ENCODE results near the gene ZNF566.
A peak's percentile ranks its signal among the peaks of the same experiment; 100 is the strongest.
"Not testable (repeated sequence)": the region's sequence is repeated elsewhere in the genome, so short reads cannot be mapped to it uniquely, and the experiment has no call there.

Gene ZNF566

GRCh38 chr19:36489118-36489919 lies at the start of gene ZNF566:
Gene ZNF566 (minus strand): TSS chr19:36489561. CDS start chr19:36476557, 13,004 bp downstream.
- DNase-seq (ENCODE audit: low read depth in 4 of 4, low spot score in 1 of 4), result peak; percentile 79 to 91 (median 84)

GRCh38 chr19:36528921-36529518 lies 39.7 kb upstream of the ZNF566 start:
- DNase-seq (ENCODE audit: low read depth in 4 of 4, low spot score in 1 of 4), result peak in 1 of 4 experiments; percentile 2

GRCh38 chr19:36528194-36528920 lies 39.0 kb upstream of the ZNF566 start, which contains the start of gene ZNF260:
Gene ZNF260 (minus strand): TSS chr19:36528271. CDS start chr19:36515238, 13,033 bp downstream.
- peak; percentile 87 to 96 (median 88) for DNase-seq (ENCODE audit: low read depth in 4 of 4, low spot score in 1 of 4)

- DNase-seq (ENCODE audit: low read depth in 4 of 4, low spot score in 1 of 4), result no peak
Observed at GRCh38 chr19:36527873-36528193, 38.5 kb upstream of the ZNF566 start.

GRCh38 chr19:36527341-36527740 lies 38.0 kb upstream of the ZNF566 start:
- no peak for DNase-seq (ENCODE audit: low read depth in 4 of 4, low spot score in 1 of 4)

- DNase-seq (ENCODE audit: low read depth in 4 of 4, low spot score in 1 of 4), result no peak
Observed at GRCh38 chr19:36526581-36526980, 37.2 kb upstream of the ZNF566 start.

GRCh38 chr19:36524617-36525016 lies 35.3 kb upstream of the ZNF566 start:
- no peak for DNase-seq (ENCODE audit: low read depth in 4 of 4, low spot score in 1 of 4)

- DNase-seq (ENCODE audit: low read depth in 4 of 4, low spot score in 1 of 4), result no peak
Observed at GRCh38 chr19:36514012-36514612, 24.8 kb upstream of the ZNF566 start.

- DNase-seq (ENCODE audit: low read depth in 4 of 4, low spot score in 1 of 4), result no peak
Observed at GRCh38 chr19:36508325-36508724, 19.0 kb upstream of the ZNF566 start.

GRCh38 chr19:36501973-36502372 lies 12.6 kb upstream of the ZNF566 start:
- no peak for DNase-seq (ENCODE audit: low read depth in 4 of 4, low spot score in 1 of 4)

- no peak for DNase-seq (ENCODE audit: low read depth in 4 of 4, low spot score in 1 of 4)
Observed at GRCh38 chr19:36497001-36497400, 7.6 kb upstream of the ZNF566 start.

- not testable (repeated sequence) for DNase-seq (ENCODE audit: low read depth in 4 of 4, low spot score in 1 of 4)
Observed at GRCh38 chr19:36492689-36493453, 3.5 kb upstream of the ZNF566 start.

GRCh38 chr19:36490846-36491245 lies 1.5 kb upstream of the ZNF566 start:
- not testable (repeated sequence) for DNase-seq (ENCODE audit: low read depth in 4 of 4, low spot score in 1 of 4)

GRCh38 chr19:36489920-36490415 lies 607 bp upstream of the ZNF566 start:
- peak; percentile 36 to 54 (median 44) for DNase-seq (ENCODE audit: low read depth in 4 of 4, low spot score in 1 of 4)

- DNase-seq (ENCODE audit: low read depth in 4 of 4, low spot score in 1 of 4), result peak in 3 of 4 experiments; percentile 6 to 32 (median 28)
Observed at GRCh38 chr19:36488846-36489117, 579 bp downstream of the ZNF566 start.

GRCh38 chr19:36488118-36488845 lies 1.1 kb downstream of the ZNF566 start:
- no peak for DNase-seq (ENCODE audit: low read depth in 4 of 4, low spot score in 1 of 4)

GRCh38 chr19:36483653-36484052 lies 5.7 kb downstream of the ZNF566 start:
- DNase-seq (ENCODE audit: low read depth in 4 of 4, low spot score in 1 of 4), result no peak

- no peak for DNase-seq (ENCODE audit: low read depth in 4 of 4, low spot score in 1 of 4)
Observed at GRCh38 chr19:36482876-36483275, 6.5 kb downstream of the ZNF566 start.

GRCh38 chr19:36460046-36460445 lies 29.3 kb downstream of the ZNF566 start:
- no peak for DNase-seq (ENCODE audit: low read depth in 4 of 4, low spot score in 1 of 4)

GRCh38 chr19:36456831-36457230 lies 32.5 kb downstream of the ZNF566 start:
- no peak for DNase-seq (ENCODE audit: low read depth in 4 of 4, low spot score in 1 of 4)
